ENCODE measurements around the gene SREBF1.

GRCh38 chr17:17826942-17827785, 9.6 kb downstream of the SREBF1 start:
- no peak for TF ChIP-seq ELF1 (IDR thresholded peaks at IDR 0.05)
- TF ChIP-seq CTCF (IDR thresholded peaks at IDR 0.05) = no peak
- TF ChIP-seq EZH2phosphoT487 (IDR thresholded peaks at IDR 0.05; ENCODE audit: borderline replicate concordance, low read depth) = no peak
- no peak for TF ChIP-seq USF1 (IDR thresholded peaks at IDR 0.05; ENCODE audit: borderline replicate concordance, low read depth)
- TF ChIP-seq JUND (IDR thresholded peaks at IDR 0.05) = no peak
